BLaER1 (cell line): Measurements from ENCODE around the gene CR1.

Source experiments
- H3K27ac ChIP-seq: shearing (Covaris generic); formaldehyde crosslinking; 2 replicates; pipeline ENCODE4 v1.8.1; 2022
- H3K27me3 ChIP-seq: shearing (Covaris generic); formaldehyde crosslinking; 2 replicates; pipeline ENCODE4 v1.8.1; 2022
- H3K36me3 ChIP-seq: shearing (Covaris generic); formaldehyde crosslinking; 2 replicates; pipeline ENCODE4 v1.8.1; 2022
- H3K4me1 ChIP-seq: shearing (Covaris generic); formaldehyde crosslinking; 2 replicates; pipeline ENCODE4 v1.8.1; 2022
- H3K4me2 ChIP-seq: shearing (Covaris generic); formaldehyde crosslinking; 2 replicates; pipeline ENCODE4 v1.8.1; 2022
- H3K4me3 ChIP-seq: shearing (Covaris generic); formaldehyde crosslinking; 2 replicates; pipeline ENCODE4 v1.8.1; 2022
- H3K9ac ChIP-seq: shearing (Covaris generic); formaldehyde crosslinking; 2 replicates; pipeline ENCODE4 v1.8.1; 2022
- H3K9me3 ChIP-seq: shearing (Covaris generic); formaldehyde crosslinking; 2 replicates; pipeline ENCODE4 v1.8.1; 2022
- H4K20me1 ChIP-seq: shearing (Covaris generic); formaldehyde crosslinking; 2 replicates; pipeline ENCODE4 v1.8.1; 2022
- Cebpa-rat ChIP-seq: shearing (Covaris generic); IDR thresholded peaks from 2 replicates; pipeline ENCODE4 v1.8.1; 2022

The CR1 gene

GRCh38 chr1:207646171-207646570, 150.2 kb downstream of the CR1 start:
- H4K20me1 ChIP-seq, result no peaks in the 10 kb centered on the region
- no peaks in the 10 kb centered on the region for H3K36me3 ChIP-seq
- H3K9me3 ChIP-seq, result peaks cover 12% of the 10 kb centered on the region; the same call in 1 of the 2 replicates
- H3K9ac ChIP-seq, result no peak overlapping the region
- no peak for TF ChIP-seq Cebpa-rat
- no peak overlapping the region for H3K4me3 ChIP-seq
- H3K4me2 ChIP-seq, result no peak overlapping the region
- H3K4me1 ChIP-seq, result no peaks in the 10 kb centered on the region
- no peaks in the 10 kb centered on the region for H3K27me3 ChIP-seq
- no peak overlapping the region for H3K27ac ChIP-seq

DNA sequence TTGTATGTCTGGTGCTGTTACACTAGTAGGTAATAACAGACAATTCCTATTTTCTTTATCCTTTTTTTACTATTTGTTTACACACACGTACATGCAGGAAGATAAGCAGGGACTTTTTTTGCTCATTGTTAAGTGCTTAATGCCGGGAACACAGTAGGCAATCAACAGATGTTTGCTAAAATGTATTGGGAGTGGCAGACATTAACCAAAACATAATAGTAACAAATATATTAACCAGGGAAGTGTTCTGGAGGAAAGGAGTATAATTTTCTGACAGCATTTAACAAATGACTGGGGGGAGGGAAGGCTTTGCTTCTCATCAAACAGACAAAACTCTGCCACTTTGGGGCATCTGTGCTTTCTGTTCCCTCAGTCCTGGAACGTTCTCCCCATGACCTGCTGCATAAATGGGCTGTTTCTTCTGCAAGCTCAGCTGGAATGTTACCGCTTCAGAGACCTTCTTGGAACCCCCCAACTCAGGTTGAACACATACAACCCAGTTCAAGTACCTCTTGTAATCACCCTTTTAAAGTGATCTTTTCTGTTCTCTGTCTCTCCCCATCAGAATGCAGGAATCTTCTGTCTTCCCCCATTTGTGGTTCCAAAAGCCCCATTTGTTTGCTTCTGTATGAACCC, 151.1 kb downstream of the CR1 start:
- no peak overlapping the region for H3K27ac ChIP-seq
- no peak overlapping the region for H3K4me3 ChIP-seq
- H3K27me3 ChIP-seq, result no peaks in the 10 kb centered on the region
- H3K4me1 ChIP-seq, result no peaks in the 10 kb centered on the region
- TF ChIP-seq Cebpa-rat, result no peak
- H4K20me1 ChIP-seq, result no peaks in the 10 kb centered on the region
- peaks cover 12% of the 10 kb centered on the region; the same call in 1 of the 2 replicates for H3K9me3 ChIP-seq
- no peak overlapping the region for H3K9ac ChIP-seq
- no peaks in the 10 kb centered on the region for H3K36me3 ChIP-seq
- no peak overlapping the region for H3K4me2 ChIP-seq

DNA sequence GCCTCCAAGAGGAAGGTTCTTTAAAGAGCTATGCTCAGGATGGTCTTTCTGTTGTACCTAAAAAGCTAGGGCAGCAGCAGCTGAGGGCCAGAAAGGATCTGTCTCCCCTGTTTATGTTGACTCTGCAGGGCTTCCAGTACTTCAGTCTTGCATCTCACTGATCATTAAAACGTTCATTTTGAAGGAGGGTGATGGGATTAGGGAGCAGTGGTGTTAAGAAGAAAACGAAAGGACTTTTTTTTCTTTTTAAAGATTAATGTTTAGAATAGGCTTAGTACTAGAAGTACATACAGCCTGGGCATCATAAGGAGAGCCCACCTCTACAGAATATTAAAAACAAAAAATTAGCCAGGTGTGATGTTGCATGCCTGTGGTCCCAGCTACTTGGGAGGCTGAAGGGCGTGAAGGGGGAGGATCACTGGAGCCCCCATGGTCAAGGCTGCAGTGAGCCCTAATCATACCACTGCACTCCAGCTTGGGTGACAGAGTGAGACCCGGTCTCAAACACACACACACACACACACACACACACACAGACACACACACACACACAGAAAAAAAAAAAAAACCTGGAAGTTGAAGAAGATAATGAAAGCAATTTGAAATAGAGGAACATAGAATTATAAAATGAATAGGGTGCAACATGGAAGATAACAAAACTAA, 151.8 kb downstream of the CR1 start:
- H3K4me3 ChIP-seq, result no peak overlapping the region
- TF ChIP-seq Cebpa-rat, result no peak
- H3K4me2 ChIP-seq, result no peak overlapping the region
- no peak overlapping the region for H3K27ac ChIP-seq
- no peaks in the 10 kb centered on the region for H3K27me3 ChIP-seq
- peaks cover 12% of the 10 kb centered on the region; the same call in 1 of the 2 replicates for H3K9me3 ChIP-seq
- no peaks in the 10 kb centered on the region for H3K36me3 ChIP-seq
- no peaks in the 10 kb centered on the region for H3K4me1 ChIP-seq
- H4K20me1 ChIP-seq, result no peaks in the 10 kb centered on the region
- H3K9ac ChIP-seq, result no peak overlapping the region

GRCh38 chr1:207648334-207649209, 152.6 kb downstream of the CR1 start:
- Histone ChIP-seq H3K4me3 (no peak overlapping the region), H3K4me1 (no peaks in the 10 kb centered on the region)

GRCh38 chr1:207649210-207649753, 153.3 kb downstream of the CR1 start:
- TF ChIP-seq Cebpa-rat, result no peak
- Histone ChIP-seq H4K20me1 (no peaks in the 10 kb centered on the region), H3K36me3 (no peaks in the 10 kb centered on the region), H3K4me1 (no peaks in the 10 kb centered on the region), H3K9ac (no peak overlapping the region), H3K4me3 (no peak overlapping the region), H3K9me3 (peaks cover 12% of the 10 kb centered on the region; the same call in 1 of the 2 replicates), H3K4me2 (no peak overlapping the region), H3K27me3 (no peaks in the 10 kb centered on the region), H3K27ac (no peak overlapping the region)

More at GRCh38 chr1:207648334-207649209, 152.6 kb downstream of the CR1 start:
- no peak overlapping the region for H3K27ac ChIP-seq
- H3K27me3 ChIP-seq, result no peaks in the 10 kb centered on the region
- H3K9me3 ChIP-seq, result peaks cover 12% of the 10 kb centered on the region; the same call in 1 of the 2 replicates
- H3K36me3 ChIP-seq, result no peaks in the 10 kb centered on the region
- H4K20me1 ChIP-seq, result no peaks in the 10 kb centered on the region
- TF ChIP-seq Cebpa-rat, result no peak
- no peak overlapping the region for H3K4me2 ChIP-seq
- H3K9ac ChIP-seq, result no peak overlapping the region

DNA sequence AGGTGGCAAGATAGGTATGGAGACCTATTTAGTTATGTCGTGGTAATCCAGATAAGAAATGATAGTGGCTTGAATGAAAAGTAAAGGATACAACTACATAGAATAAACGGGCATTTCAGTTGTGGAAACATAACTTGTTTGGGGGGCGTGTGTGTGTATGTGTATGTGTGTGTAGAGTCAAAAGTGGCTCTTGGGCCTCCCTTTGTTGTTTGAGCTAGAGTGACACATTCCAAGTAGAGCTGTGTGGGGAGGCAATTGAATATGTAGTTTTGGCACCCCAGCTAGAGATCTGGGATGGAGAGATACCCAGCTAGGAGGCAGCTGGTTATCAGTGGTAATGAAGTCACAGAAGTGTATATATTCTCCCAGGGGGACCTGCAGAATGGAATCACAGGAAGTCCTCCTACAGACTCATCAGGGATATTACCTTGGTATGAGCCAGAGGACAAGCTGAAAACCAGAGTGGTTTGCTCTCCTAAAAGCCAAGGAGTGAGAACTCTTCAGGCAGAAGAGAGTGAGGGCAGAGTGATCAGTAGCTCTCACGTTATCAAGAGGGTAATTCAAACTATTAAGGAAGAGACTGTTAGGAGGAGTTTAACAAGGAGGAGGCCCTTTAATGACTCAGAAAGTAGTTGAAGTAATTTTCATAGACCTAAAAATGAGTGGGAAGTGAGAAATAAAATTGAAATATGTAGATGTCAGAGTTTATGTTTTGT, 154.1 kb downstream of the CR1 start:
- H3K27me3 ChIP-seq, result no peaks in the 10 kb centered on the region
- no peak overlapping the region for H3K4me2 ChIP-seq

GRCh38 chr1:207651583-207651982, 155.6 kb downstream of the CR1 start:
- H4K20me1 ChIP-seq, result no peaks in the 10 kb centered on the region
- TF ChIP-seq Cebpa-rat, result no peak

More for the DNA sequence above, 154.1 kb downstream of the CR1 start:
- H3K4me1 ChIP-seq, result no peaks in the 10 kb centered on the region
- H3K27ac ChIP-seq, result no peak overlapping the region
- H3K9me3 ChIP-seq, result peaks cover 9% of the 10 kb centered on the region; the same call in 1 of the 2 replicates
- H3K9ac ChIP-seq, result no peak overlapping the region
- no peaks in the 10 kb centered on the region for H4K20me1 ChIP-seq
- no peak for TF ChIP-seq Cebpa-rat
- no peaks in the 10 kb centered on the region for H3K36me3 ChIP-seq
- no peak overlapping the region for H3K4me3 ChIP-seq

GRCh38 chr1:207654320-207654719, 158.4 kb downstream of the CR1 start:
- Histone ChIP-seq H3K4me2 (no peak overlapping the region), H3K9me3 (no peaks in the 10 kb centered on the region), H3K4me1 (no peaks in the 10 kb centered on the region), H3K4me3 (no peak overlapping the region), H4K20me1 (no peaks in the 10 kb centered on the region), H3K36me3 (no peaks in the 10 kb centered on the region), H3K9ac (no peak overlapping the region), H3K27ac (no peak overlapping the region), H3K27me3 (no peaks in the 10 kb centered on the region)
- TF ChIP-seq Cebpa-rat, result no peak

More at GRCh38 chr1:207651583-207651982, 155.6 kb downstream of the CR1 start:
- Histone ChIP-seq H3K36me3 (no peaks in the 10 kb centered on the region), H3K4me3 (no peak overlapping the region), H3K9me3 (no peaks in the 10 kb centered on the region), H3K4me2 (no peak overlapping the region), H3K9ac (no peak overlapping the region), H3K4me1 (no peaks in the 10 kb centered on the region), H3K27me3 (no peaks in the 10 kb centered on the region), H3K27ac (no peak overlapping the region)

DNA sequence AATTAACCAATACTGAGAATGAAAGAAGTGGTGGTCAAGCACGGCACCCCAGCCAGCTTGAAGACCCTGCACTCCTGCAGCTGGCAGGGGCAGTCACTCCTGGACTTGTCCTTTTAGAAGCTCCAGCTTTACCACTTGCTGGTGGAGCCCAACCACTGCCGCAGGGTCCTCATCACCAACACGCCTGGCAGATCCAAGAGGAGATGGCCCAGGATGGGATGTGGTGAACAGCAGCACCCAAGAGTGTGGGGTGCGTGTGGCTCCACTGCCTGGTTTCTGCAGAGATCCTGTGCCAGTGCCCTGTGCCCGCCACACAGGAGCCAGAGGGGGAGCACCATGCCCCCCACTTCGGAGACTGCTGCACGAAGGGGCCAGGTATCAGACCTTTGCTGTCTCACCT, 162.5 kb downstream of the CR1 start:
- Histone ChIP-seq H3K9ac (no peak overlapping the region), H3K4me1 (no peaks in the 10 kb centered on the region), H4K20me1 (no peaks in the 10 kb centered on the region), H3K36me3 (no peaks in the 10 kb centered on the region), H3K4me2 (no peak overlapping the region), H3K27me3 (no peaks in the 10 kb centered on the region), H3K9me3 (no peaks in the 10 kb centered on the region), H3K4me3 (no peak overlapping the region), H3K27ac (no peak overlapping the region)
- no peak for TF ChIP-seq Cebpa-rat
